H9 (cell line): Measurements from ENCODE around the gene FARP1. TPM values are rescaled to one million over a fixed set of nuclear protein-coding genes. Genes with fewer than 3 reads are reported as not detected.

ENCODE experiments used
- DNase-seq: peaks from one replicate; pipeline ENCODE4 v3.0.0-alpha.2; 2017
- H2AFZ ChIP-seq: one replicate; pipeline ENCODE4 v1.6.1; 2013; ENCODE audit warnings: mild to moderate bottlenecking, low read length, control low read depth, moderate library complexity
- H2AK5ac ChIP-seq: 2 replicates; pipeline ENCODE4 v1.6.1; 2013; ENCODE audit warnings: low read length, control low read depth, mixed read lengths; ENCODE audit not compliant: insufficient read length
- H2BK120ac ChIP-seq: one replicate; pipeline ENCODE4 v1.6.1; 2013; ENCODE audit warnings: low read depth, mild to moderate bottlenecking, low read length, control low read depth, inconsistent platforms; ENCODE audit not compliant: poor library complexity, severe bottlenecking
- H2BK12ac ChIP-seq: 2 replicates; pipeline ENCODE4 v1.6.1; 2013; ENCODE audit warnings: low read length, control low read depth, mixed read lengths, low read depth; ENCODE audit not compliant: insufficient read length
- H2BK15ac ChIP-seq: 2 replicates; pipeline ENCODE4 v1.6.1; 2013; ENCODE audit warnings: low read depth, low read length, control low read depth
- H2BK20ac ChIP-seq: one replicate; pipeline ENCODE4 v1.6.1; 2013; ENCODE audit warnings: low read depth, mild to moderate bottlenecking, low read length, control low read depth, inconsistent platforms; ENCODE audit not compliant: poor library complexity, severe bottlenecking
- H2BK5ac ChIP-seq: 2 replicates; pipeline ENCODE4 v1.6.1; 2013; ENCODE audit warnings: low read length, control low read depth, mixed read lengths; ENCODE audit not compliant: insufficient read length
- H3K14ac ChIP-seq: 2 replicates; pipeline ENCODE4 v1.6.1; 2013; ENCODE audit warnings: low read length, control low read depth; ENCODE audit not compliant: insufficient read depth
- H3K18ac ChIP-seq: 2 replicates; pipeline ENCODE4 v1.6.1; 2013; ENCODE audit warnings: low read depth, mild to moderate bottlenecking, mixed read lengths, low read length, control low read depth; ENCODE audit not compliant: insufficient read length
- H3K23ac ChIP-seq: 2 replicates; pipeline ENCODE4 v1.6.1; 2013; ENCODE audit warnings: low read length, control low read depth, mixed read lengths, low read depth; ENCODE audit not compliant: insufficient read length
- H3K23me2 ChIP-seq: 2 replicates; pipeline ENCODE4 v1.6.1; 2013; ENCODE audit warnings: low read depth, mild to moderate bottlenecking, mixed read lengths, low read length, control low read depth; ENCODE audit not compliant: insufficient read length, poor library complexity, severe bottlenecking
- H3K27ac ChIP-seq: 2 replicates; pipeline ENCODE4 v1.5.1; 2013; ENCODE audit warnings: low read length, control low read depth, mixed read lengths, low read depth; ENCODE audit not compliant: insufficient read length
- H3K27me3 ChIP-seq: 2 replicates; pipeline ENCODE4 v1.6.1; 2013; ENCODE audit warnings: low read length, control low read depth, inconsistent platforms; ENCODE audit not compliant: insufficient read depth
- H3K4ac ChIP-seq: 2 replicates; pipeline ENCODE4 v1.6.1; 2013; ENCODE audit warnings: low read depth, mild to moderate bottlenecking, control low read depth, inconsistent platforms, low read length, moderate library complexity
- H3K4me1 ChIP-seq: 2 replicates; pipeline ENCODE4 v1.6.1; 2013; ENCODE audit warnings: low read length, control low read depth, inconsistent platforms; ENCODE audit not compliant: insufficient read depth
- H3K4me2 ChIP-seq: 2 replicates; pipeline ENCODE4 v1.6.1; 2013; ENCODE audit warnings: low read length, control low read depth, mixed read lengths; ENCODE audit not compliant: insufficient read length, insufficient read depth
- H3K56ac ChIP-seq: 2 replicates; pipeline ENCODE4 v1.6.1; 2013; ENCODE audit warnings: low read depth, mild to moderate bottlenecking, mixed read lengths, low read length, control low read depth; ENCODE audit not compliant: insufficient read length
- H3K79me1 ChIP-seq: 2 replicates; pipeline ENCODE4 v1.6.1; 2013; ENCODE audit warnings: low read depth, mild to moderate bottlenecking, moderate library complexity, low read length, control low read depth, inconsistent platforms; ENCODE audit not compliant: insufficient read depth, poor library complexity, severe bottlenecking
- H3K79me2 ChIP-seq: 2 replicates; pipeline ENCODE4 v1.6.1; 2013; ENCODE audit warnings: low read length, control low read depth, inconsistent platforms; ENCODE audit not compliant: insufficient read depth
- H3K9ac ChIP-seq: 2 replicates; pipeline ENCODE4 v1.6.1; 2013; ENCODE audit warnings: low read length, control low read depth, mixed read lengths; ENCODE audit not compliant: insufficient read length; ENCODE audit errors: extremely low read depth
- H3K9me3 ChIP-seq: one replicate; pipeline ENCODE4 v1.6.1; 2013; ENCODE audit warnings: low read depth, low read length, inconsistent platforms; ENCODE audit not compliant: control insufficient read depth
- H3T11ph ChIP-seq: one replicate; pipeline ENCODE4 v1.6.1; 2013; ENCODE audit warnings: mild to moderate bottlenecking, low read length, control low read depth, inconsistent platforms
- H4K20me1 ChIP-seq: one replicate; pipeline ENCODE4 v1.6.1; 2013; ENCODE audit not compliant: control insufficient read depth, insufficient read length, insufficient read depth
- H4K5ac ChIP-seq: 2 replicates; pipeline ENCODE4 v1.6.1; 2013; ENCODE audit warnings: low read depth, mild to moderate bottlenecking, mixed read lengths, low read length, control low read depth; ENCODE audit not compliant: insufficient read length
- H4K8ac ChIP-seq: replicated peaks from 2 replicates; pipeline ENCODE4 v1.6.1; 2013; ENCODE audit warnings: low read length, control low read depth, mixed read lengths, low read depth; ENCODE audit not compliant: insufficient read length
- H4K91ac ChIP-seq: 2 replicates; pipeline ENCODE4 v1.6.1; 2013; ENCODE audit warnings: low read depth, mild to moderate bottlenecking, moderate library complexity, mixed read lengths, low read length, control low read depth; ENCODE audit not compliant: insufficient read length
- H3K27ac Mint-ChIP-seq, 3 experiments: 2 replicates in 2 of 3; 3 replicates in 1 of 3; pipeline ENCODE4 v1.8.0; 2020 to 2021; ENCODE audit warnings: mixed read lengths in 3 of 3, mild to moderate bottlenecking in 1 of 3, moderate library complexity in 1 of 3
- H3K27me3 Mint-ChIP-seq: 2 replicates; pipeline ENCODE4 v1.8.0; 2021; ENCODE audit warnings: low read depth, mild to moderate bottlenecking, moderate library complexity, mixed read lengths
- H3K36me3 Mint-ChIP-seq, 3 experiments: 2 replicates in 2 of 3; 3 replicates in 1 of 3; pipeline ENCODE4 v1.8.0; 2020 to 2021; ENCODE audit warnings: low read depth in 3 of 3, mixed read lengths in 3 of 3; ENCODE audit not compliant: insufficient read depth in 1 of 3
- H3K4me1 Mint-ChIP-seq, 2 experiments: 2 replicates each; pipeline ENCODE4 v1.8.0; 2020; ENCODE audit warnings: mixed read lengths in 2 of 2
- H3K4me3 Mint-ChIP-seq, 2 experiments: 2 replicates in 1 of 2; 3 replicates in 1 of 2; pipeline ENCODE4 v1.8.0; 2020 to 2021; ENCODE audit warnings: mild to moderate bottlenecking in 2 of 2, mixed read lengths in 2 of 2, moderate library complexity in 1 of 2
- H3K9me3 Mint-ChIP-seq, 2 experiments: 2 replicates in 1 of 2; 3 replicates in 1 of 2; pipeline ENCODE4 v1.8.0; 2020; ENCODE audit warnings: mild to moderate bottlenecking in 2 of 2, mixed read lengths in 2 of 2, moderate library complexity in 1 of 2
- WGBS: extraction: QIAGEN DNeasy Blood & Tissue Kit; methylation state at CpG from one replicate; pipeline ENCODE4 v1.1.7; 2013; ENCODE audit warnings: missing lambda C conversion rate, low lambda C conversion rate, mixed read lengths; ENCODE audit not compliant: insufficient read length; ENCODE audit errors: extremely low coverage; 5-methylcytosine and 5-hydroxymethylcytosine counted together
- total RNA-seq: library from RNA; stranded (reverse); gene quantifications from 2 replicates; pipeline ENCODE4 v1.2.1, GENCODE V29; 2021
- TF ChIP-seq, protein P1 (sequence below): fragments of 200-600 bp; sonication (generic); conservative IDR thresholded peaks from 3 replicates; pipeline ENCODE4 v1.8.0; 2021; ENCODE audit warnings: antibody characterized with exemption, mild to moderate bottlenecking

The FARP1 gene
- total RNA-seq, 1 experiment from 2014 or later = 95.9 TPM

- Histone ChIP-seq H3K18ac (no peak overlapping the region), H3T11ph (no peak overlapping the region), H2BK20ac (no peak overlapping the region), H4K91ac (no peak overlapping the region), H2AFZ (no peak overlapping the region), H3K4me1 (peaks cover 19% of the 10 kb centered on the region; the same call in 1 of the 2 replicates), H2AK5ac (no peak overlapping the region), H3K14ac (no peak overlapping the region), H3K9ac (no peak overlapping the region), H4K8ac (no peak overlapping the region), H2BK15ac (no peak overlapping the region), H4K20me1 (no peaks in the 10 kb centered on the region), H3K9me3 (no peaks in the 10 kb centered on the region), H3K79me1 (no peaks in the 10 kb centered on the region), H2BK120ac (no peak overlapping the region), H3K27me3 (no peaks in the 10 kb centered on the region), H3K79me2 (peaks cover 5% of the 10 kb centered on the region; the same call in 1 of the 2 replicates), H3K23ac (no peak overlapping the region), H3K4ac (no peak overlapping the region), H3K27ac (no peak overlapping the region), H3K4me2 (no peak overlapping the region), H2BK5ac (no peak overlapping the region), H4K5ac (no peak overlapping the region), H3K56ac (no peak overlapping the region), H3K23me2 (no peaks in the 10 kb centered on the region), H2BK12ac (no peak overlapping the region)
- TF ChIP-seq, protein P1, sequence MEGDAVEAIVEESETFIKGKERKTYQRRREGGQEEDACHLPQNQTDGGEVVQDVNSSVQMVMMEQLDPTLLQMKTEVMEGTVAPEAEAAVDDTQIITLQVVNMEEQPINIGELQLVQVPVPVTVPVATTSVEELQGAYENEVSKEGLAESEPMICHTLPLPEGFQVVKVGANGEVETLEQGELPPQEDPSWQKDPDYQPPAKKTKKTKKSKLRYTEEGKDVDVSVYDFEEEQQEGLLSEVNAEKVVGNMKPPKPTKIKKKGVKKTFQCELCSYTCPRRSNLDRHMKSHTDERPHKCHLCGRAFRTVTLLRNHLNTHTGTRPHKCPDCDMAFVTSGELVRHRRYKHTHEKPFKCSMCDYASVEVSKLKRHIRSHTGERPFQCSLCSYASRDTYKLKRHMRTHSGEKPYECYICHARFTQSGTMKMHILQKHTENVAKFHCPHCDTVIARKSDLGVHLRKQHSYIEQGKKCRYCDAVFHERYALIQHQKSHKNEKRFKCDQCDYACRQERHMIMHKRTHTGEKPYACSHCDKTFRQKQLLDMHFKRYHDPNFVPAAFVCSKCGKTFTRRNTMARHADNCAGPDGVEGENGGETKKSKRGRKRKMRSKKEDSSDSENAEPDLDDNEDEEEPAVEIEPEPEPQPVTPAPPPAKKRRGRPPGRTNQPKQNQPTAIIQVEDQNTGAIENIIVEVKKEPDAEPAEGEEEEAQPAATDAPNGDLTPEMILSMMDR = no peak
- Mint-ChIP-seq H3K9me3 (no peaks in the 10 kb centered on the region), H3K27me3 (no peaks in the 10 kb centered on the region), H3K36me3 (peaks cover 0 to 6% (median 0%) of the 10 kb centered on the region in 3 experiments; a peak in 4 of 7 replicates), H3K4me1 (peaks cover 38 to 47% of the 10 kb centered on the region in 2 experiments), H3K27ac (no peak overlapping the region), H3K4me3 (no peak overlapping the region)
- DNase-seq = no peak
- WGBS = no CpG with 5 or more reads among the region's 2 CpGs
Measured at GRCh38 chr13:98321395-98321794, 178.5 kb downstream of the FARP1 start.
